Omental fat pad (tissue), 4 donors: Measurements from ENCODE around the gene CHST11. TPM values are rescaled to one million over a fixed set of nuclear protein-coding genes. Genes with fewer than 3 reads are reported as not detected.

ENCODE experiments used
- ATAC-seq: fragments of 150-250 bp; one replicate; pipeline ENCODE4 v1.9.1; 2016; ENCODE audit warnings: mild to moderate bottlenecking, moderate library complexity; ENCODE audit not compliant: low FRiP score
- DNase-seq: peaks from one replicate; pipeline ENCODE4 v3.0.0-alpha.2; 2019; ENCODE audit warnings: low spot score
- total RNA-seq, 4 donors: library from RNA; depleted of rRNA; stranded (reverse); fragments of >200 nt; gene quantifications; one replicate each; pipeline ENCODE4 v1.1.0, GENCODE V29; 2016
- TF ChIP-seq, protein P1 (sequence below), 3 donors: fragments of 450-650 bp; IDR thresholded peaks; one replicate each; pipeline ENCODE4 v1.5.1; 2016 to 2017; ENCODE audit warnings: antibody characterized with exemption in 3 of 3, mild to moderate bottlenecking in 3 of 3, moderate library complexity in 2 of 3

CHST11 gene
- total RNA-seq, 4 donors from 2014 or later = 12.2 to 58.6 (median 30.1) TPM

DNA sequence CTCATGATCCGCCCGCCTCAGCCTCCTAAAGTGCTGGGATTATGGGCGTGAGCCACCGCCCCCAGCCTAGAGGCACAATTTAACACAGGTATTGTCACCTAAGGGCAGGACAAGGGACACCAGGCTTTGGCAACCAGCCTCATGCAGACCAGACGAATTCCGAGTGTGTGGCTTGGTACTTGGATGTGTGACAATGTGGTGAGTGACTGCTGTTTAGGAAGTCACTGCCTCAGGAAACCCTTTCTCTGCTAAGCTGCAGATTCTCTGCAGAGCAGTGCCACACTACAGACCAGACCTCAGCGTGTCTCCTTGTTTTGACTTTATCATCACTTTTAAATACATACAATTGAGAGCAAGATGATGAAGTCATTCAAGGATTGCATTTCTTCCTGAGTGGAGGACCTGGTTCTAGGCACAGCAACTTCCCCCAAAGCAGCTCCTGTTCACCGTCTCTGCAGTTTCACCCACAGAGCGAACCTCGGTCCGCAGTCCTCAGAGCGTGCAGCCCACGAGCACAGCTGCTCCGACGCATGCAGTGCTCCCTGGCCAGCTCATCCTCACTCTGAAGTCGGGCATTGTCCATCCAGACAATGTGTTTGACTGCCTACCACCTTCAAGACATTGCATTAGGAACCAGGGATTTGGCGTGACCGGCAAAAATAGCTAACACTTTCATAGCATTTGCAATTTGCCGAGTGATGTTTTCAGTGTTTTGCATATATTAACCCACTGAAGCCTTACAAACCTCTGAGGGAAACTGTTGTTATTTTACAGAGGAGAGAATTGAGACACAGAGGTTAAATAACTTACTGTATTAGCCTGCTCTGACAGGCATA, 235.2 kb downstream of the CHST11 start:
- TF ChIP-seq, protein P1, sequence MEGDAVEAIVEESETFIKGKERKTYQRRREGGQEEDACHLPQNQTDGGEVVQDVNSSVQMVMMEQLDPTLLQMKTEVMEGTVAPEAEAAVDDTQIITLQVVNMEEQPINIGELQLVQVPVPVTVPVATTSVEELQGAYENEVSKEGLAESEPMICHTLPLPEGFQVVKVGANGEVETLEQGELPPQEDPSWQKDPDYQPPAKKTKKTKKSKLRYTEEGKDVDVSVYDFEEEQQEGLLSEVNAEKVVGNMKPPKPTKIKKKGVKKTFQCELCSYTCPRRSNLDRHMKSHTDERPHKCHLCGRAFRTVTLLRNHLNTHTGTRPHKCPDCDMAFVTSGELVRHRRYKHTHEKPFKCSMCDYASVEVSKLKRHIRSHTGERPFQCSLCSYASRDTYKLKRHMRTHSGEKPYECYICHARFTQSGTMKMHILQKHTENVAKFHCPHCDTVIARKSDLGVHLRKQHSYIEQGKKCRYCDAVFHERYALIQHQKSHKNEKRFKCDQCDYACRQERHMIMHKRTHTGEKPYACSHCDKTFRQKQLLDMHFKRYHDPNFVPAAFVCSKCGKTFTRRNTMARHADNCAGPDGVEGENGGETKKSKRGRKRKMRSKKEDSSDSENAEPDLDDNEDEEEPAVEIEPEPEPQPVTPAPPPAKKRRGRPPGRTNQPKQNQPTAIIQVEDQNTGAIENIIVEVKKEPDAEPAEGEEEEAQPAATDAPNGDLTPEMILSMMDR (IDR thresholded peaks at IDR 0.05) = no peak
- DNase-seq (no peak), ATAC-seq (no peak)

DNA sequence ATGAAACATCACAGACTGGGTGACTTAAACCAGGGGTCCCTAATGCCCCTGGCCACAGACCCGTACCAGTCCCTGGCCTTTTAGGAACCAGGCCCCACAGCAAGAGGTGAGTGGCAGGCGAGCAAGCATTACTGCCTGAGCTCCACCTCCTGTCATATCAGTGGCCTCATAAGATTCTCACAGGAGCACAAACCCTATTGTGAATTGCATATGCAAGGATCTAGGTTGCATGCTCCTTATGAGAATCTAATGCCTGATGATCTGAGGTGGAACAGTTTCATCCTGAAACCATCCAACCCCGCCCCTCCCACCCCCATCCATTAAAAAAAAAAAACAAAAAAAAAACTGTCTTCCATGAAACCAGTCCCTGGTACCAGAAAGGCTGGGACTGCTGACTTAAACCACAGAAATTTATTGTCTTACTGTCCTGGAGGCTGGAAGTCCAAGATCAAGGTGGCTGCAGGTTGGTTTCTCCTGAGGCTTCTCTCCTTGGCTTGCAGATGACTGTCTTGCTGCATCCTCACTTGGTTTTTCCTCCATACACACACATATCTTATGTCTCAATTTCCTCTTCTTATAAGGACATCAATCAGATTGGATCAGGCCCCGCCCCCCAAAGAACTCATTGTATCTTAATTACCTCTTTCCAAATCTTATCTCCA, 235.9 kb downstream of the CHST11 start:
- ATAC-seq = no peak
- TF ChIP-seq, protein P1 (IDR thresholded peaks at IDR 0.05) = no peak
- no peak for DNase-seq

- no peak for ATAC-seq
- TF ChIP-seq, protein P1 (IDR thresholded peaks at IDR 0.05) = no peak
These were observed 236.7 kb downstream of the CHST11 start for GRCh38 chr12:104693493-104693892.

GRCh38 chr12:104694161-104694560, 237.4 kb downstream of the CHST11 start:
- DNase-seq (no peak), ATAC-seq (no peak)
- TF ChIP-seq, protein P1 (IDR thresholded peaks at IDR 0.05) = no peak

More at GRCh38 chr12:104693493-104693892, 236.7 kb downstream of the CHST11 start:
- no peak for DNase-seq

- TF ChIP-seq, protein P1 (IDR thresholded peaks at IDR 0.05) = no peak
- DNase-seq (no peak), ATAC-seq (no peak)
These were observed 238.0 kb downstream of the CHST11 start for GRCh38 chr12:104694711-104695110.

- TF ChIP-seq, protein P1 (IDR thresholded peaks at IDR 0.05) = no peak
- DNase-seq = no peak
- no peak for ATAC-seq
These were observed 238.9 kb downstream of the CHST11 start for GRCh38 chr12:104695453-104696148.
